ENCODE results near the gene MTIF3. TPM values are rescaled to one million over a fixed set of nuclear protein-coding genes. Genes with fewer than 3 reads are reported as not detected.

MTIF3 gene
- polyA plus RNA-seq, 1 experiment, result 72.5 TPM

DNA sequence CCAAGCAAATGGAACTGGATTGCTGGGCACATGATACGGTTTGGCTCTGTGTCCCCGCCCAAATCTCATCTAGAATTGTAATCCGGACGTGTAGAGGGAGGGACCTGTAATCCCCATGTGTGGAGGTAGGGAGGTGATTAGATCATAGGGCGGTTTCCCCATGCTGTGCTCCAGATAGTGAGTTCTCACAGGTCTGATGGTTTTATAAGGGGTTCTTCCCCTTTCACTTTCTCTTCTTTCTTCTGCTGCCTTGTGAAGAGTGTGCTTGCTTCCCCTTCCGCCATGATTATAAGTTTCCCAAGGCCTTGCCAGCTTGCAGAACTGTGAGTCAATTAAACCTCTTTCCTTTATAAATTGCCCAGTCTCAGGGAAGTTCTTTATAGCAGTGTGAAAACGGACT, 32.6 kb upstream of the MTIF3 start:
- Histone ChIP-seq H3K9me3 (ENCODE audit: control insufficient read depth, insufficient read depth, low read length) (peaks cover 3% of the 10 kb centered on the region; the same call in 1 of the 2 replicates), H3K27ac (ENCODE audit: low read depth, low read length) (no peak overlapping the region), H3K27me3 (ENCODE audit: control insufficient read depth, insufficient read depth, low read length) (peaks cover 12% of the 10 kb centered on the region), H3K4me3 (ENCODE audit: low read depth, low read length) (no peak overlapping the region)
- ChIA-PET POLR2A (no interaction called here), CTCF (interaction anchor here (1.7 kb wide), 1 partner anchor 343 kb away, joined by 7 read pairs; no protein-coding TSS in a partner anchor)
- no peak for TF ChIP-seq CTCF (IDR thresholded peaks at IDR 0.05; ENCODE audit: low read depth, low read length)
- no peak for DNase-seq (ENCODE audit: low read depth, low spot score)

DNA sequence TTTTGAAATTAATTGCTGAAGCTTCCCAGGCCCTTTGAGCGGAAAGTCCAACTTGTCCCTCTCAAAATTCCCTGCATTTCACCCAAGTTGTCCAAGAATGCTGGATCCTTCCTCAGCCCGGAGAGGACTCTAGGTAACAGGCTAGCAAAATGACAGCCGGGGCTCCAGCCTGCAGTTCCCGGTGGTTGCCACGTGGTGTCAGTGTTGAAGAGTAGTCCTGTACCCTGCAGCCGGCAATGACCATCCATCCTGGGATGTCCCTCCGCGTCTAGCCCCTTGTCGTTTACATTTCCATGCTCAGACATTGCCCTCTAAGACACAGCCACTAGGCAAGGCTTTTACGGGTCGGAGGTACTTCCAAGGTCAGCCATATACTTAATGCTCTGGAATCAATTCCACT, 31.4 kb upstream of the MTIF3 start:
- Histone ChIP-seq H3K27me3 (ENCODE audit: control insufficient read depth, insufficient read depth, low read length) (peaks cover 11% of the 10 kb centered on the region), H3K9me3 (ENCODE audit: control insufficient read depth, insufficient read depth, low read length) (peaks cover 3% of the 10 kb centered on the region; the same call in 1 of the 2 replicates), H3K27ac (ENCODE audit: low read depth, low read length) (no peak overlapping the region), H3K4me3 (ENCODE audit: low read depth, low read length) (no peak overlapping the region)
- DNase-seq (ENCODE audit: low read depth, low spot score), result no peak
- CTCF ChIA-PET, result interaction anchor here (1.7 kb wide), 1 partner anchor 344 kb away, joined by 7 read pairs; no protein-coding TSS in a partner anchor
- peak; percentile 61 for TF ChIP-seq CTCF (IDR thresholded peaks at IDR 0.05; ENCODE audit: low read depth, low read length)
- POLR2A ChIA-PET, result no interaction called here

DNA sequence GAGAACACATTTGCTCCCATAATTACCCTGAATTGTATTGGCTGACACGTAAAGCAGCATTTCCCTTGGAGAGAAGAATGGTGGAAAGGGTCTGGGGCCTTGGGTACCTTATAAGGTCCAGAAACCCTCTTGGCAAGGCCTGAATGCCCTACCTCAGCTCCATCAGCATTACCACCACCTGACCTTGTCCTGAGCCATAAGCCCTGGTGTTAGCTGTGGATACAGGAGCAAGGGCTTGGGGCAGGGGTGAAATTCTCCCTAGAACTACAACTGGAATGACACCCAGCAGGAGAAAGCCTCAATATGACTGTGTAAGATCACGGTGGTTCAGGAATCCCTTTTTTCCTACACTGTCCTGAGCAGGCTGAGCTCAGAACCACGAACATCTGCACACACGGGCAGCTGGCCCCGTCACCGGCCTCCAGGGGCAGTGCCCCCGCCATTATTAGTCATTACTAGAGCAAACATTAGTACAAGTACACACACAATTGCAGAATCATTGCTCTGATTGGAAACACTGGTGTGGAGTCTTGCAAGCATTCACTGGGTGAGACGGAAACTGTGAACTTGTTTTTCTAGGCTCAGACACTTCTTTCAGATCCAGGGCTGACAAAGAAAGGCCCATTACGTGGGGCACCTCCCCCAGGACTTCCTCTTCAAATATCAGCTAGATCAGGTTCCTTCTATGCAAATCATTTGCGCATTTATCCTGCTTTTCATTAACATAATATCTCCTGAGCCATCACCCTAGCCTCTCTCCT, 26.8 kb upstream of the MTIF3 start:
- CTCF ChIA-PET, result interaction anchor here (0.5 to 1.4 kb wide), 2 partner anchors 30 to 32 kb away, joined by 3 to 5 read pairs; no protein-coding TSS in a partner anchor
- Histone ChIP-seq H3K9me3 (ENCODE audit: control insufficient read depth, insufficient read depth, low read length) (peaks cover 3% of the 10 kb centered on the region; the same call in 1 of the 2 replicates), H3K27me3 (ENCODE audit: control insufficient read depth, insufficient read depth, low read length) (peaks cover 12% of the 10 kb centered on the region), H3K4me3 (ENCODE audit: low read depth, low read length) (no peak overlapping the region), H3K27ac (ENCODE audit: low read depth, low read length) (no peak overlapping the region)
- TF ChIP-seq CTCF (IDR thresholded peaks at IDR 0.05; ENCODE audit: low read depth, low read length), result no peak
- DNase-seq (ENCODE audit: low read depth, low spot score), result peak; percentile 6
- POLR2A ChIA-PET, result no interaction called here

DNA sequence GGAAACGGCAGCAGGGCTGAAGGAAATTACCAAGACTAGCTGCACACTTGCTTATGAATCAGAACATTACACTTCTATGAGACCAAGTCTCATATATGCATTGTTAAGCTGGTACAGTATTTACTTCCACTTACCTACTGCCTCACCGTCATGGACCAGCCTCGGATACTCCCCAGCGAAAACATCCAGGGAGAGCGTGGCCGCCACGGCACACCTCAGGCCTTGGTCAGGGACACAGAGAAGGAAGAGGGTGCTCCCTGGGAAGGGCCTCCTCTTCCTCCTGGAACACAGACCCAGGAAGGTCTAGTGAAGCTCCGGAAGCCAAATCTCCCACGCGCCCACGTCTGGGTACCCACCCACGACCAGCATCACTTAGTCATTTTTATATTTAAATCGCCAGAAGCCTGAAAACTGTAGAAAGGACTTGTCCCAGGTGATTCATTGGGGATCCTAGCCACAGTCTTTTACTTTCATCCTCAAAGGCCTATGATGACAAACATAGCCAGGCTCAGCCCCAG, 24.4 kb upstream of the MTIF3 start:
- POLR2A ChIA-PET, result interaction anchor here (0.7 kb wide), 1 partner anchor 327 kb away, joined by 6 read pairs; no protein-coding TSS in a partner anchor

More for the DNA sequence above, 24.4 kb upstream of the MTIF3 start:
- H3K9me3 ChIP-seq (ENCODE audit: control insufficient read depth, insufficient read depth, low read length), result no peaks in the 10 kb centered on the region
- no peak overlapping the region for H3K4me3 ChIP-seq (ENCODE audit: low read depth, low read length)
- no peak for DNase-seq (ENCODE audit: low read depth, low spot score)
- TF ChIP-seq CTCF (IDR thresholded peaks at IDR 0.05; ENCODE audit: low read depth, low read length), result no peak
- CTCF ChIA-PET, result interaction anchor here (1.6 kb wide), 1 partner anchor 48 kb away, joined by 3 read pairs; no protein-coding TSS in a partner anchor
- peaks cover 11% of the 10 kb centered on the region for H3K27me3 ChIP-seq (ENCODE audit: control insufficient read depth, insufficient read depth, low read length)
- no peak overlapping the region for H3K27ac ChIP-seq (ENCODE audit: low read depth, low read length)
